ENCODE measurements around the gene KLF1. TPM values are rescaled to one million over a fixed set of nuclear protein-coding genes. Genes with fewer than 3 reads are reported as not detected.

KLF1 gene
- total RNA-seq, 1 donor = not detected

DNA sequence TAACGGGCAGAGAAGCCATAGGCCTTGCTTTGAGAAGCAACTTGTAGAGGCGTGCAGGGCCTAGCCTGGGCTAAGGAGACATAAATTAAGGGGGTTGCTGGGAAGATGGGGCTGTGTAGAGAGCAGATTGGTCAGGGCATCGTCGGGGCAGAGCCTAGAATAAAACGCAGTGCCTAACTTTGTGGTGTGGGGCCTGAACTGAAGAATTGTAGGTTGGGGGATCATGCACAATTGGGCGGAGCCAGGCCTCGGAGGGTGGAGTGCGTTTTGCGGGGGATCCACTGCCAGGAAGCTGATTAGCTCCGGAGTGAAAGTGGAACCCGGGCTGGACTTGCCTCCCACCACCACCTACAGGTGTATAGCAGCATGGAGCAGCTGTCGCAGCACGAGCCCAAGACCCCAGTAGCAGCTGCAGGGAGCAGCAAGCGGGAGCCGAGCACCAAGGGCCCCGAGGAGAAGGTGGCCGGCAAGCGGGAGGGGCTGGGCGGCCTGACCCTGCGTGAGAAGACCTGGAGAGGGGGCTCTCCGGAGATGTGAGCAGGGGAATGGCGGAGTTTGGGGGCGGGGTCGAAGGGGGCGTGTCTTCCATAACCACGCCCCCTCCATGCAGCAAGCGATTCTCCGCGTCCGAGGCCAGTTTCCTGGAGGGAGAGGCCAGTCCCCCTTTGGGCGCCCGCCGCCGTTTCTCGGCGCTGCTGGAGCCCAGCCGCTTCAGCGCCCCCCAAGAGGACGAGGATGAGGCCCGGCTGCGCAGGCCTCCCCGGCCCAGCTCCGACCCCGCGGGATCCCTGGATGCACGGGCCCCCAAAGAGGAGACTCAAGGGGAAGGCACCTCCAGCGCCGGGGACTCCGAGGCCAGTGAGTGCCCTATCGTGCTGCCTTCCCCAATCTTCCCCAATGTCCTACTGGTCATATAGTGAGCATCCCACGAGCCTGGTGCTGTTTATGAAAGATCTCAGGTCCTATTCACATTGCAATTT lies 19.6 kb downstream of the KLF1 start:
- peak overlapping the region; percentile 55 for H3K4me3 ChIP-seq (ENCODE audit: low read depth, low read length)
- peak; percentile 37 for DNase-seq (ENCODE audit: low read depth)
- no peak for TF ChIP-seq CTCF (IDR thresholded peaks at IDR 0.05; ENCODE audit: insufficient read depth, low read length)

DNA sequence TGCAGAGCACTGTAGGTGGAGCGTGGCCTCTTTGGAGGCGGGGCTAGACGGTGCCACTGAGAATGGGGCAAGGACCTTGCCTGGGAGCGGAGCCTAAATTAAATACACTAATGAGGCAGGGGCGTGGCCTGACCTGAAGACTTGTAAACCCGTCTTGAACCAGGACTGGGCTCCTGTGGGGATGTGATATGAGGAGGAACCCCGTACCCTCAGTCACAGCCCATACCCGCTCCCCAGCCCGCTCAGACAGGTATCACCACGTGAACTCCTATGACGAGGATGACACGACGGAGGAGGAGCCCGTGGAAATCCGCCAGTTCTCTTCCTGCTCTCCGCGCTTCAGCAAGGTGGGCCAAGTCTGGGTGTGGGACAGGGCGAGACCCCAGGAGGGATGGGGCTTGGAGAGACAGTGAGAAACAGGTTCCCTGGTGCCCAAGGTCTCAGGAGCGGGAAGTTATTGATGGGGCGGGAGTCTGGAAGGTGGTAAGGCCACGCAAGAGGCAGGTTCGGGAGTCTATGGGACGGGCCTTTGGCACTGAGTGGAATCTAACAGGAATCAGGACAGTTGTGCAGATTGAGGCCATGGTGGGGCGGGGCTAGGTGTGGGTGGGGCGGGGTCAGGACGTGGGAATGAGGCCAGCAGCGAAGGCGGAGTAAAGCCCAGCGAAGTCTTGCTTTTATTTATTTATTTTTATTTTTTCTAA lies 20.4 kb downstream of the KLF1 start:
- H3K4me3 ChIP-seq (ENCODE audit: low read depth, low read length) = no peak overlapping the region
- TF ChIP-seq CTCF (IDR thresholded peaks at IDR 0.05; ENCODE audit: insufficient read depth, low read length) = no peak
- DNase-seq (ENCODE audit: low read depth) = no peak

- TF ChIP-seq CTCF (IDR thresholded peaks at IDR 0.05; ENCODE audit: insufficient read depth, low read length) = no peak
- no peak overlapping the region for H3K4me3 ChIP-seq (ENCODE audit: low read depth, low read length)
- DNase-seq (ENCODE audit: low read depth) = no peak
Measured at GRCh38 chr19:12865746-12866415, 21.1 kb downstream of the KLF1 start.

- no peak overlapping the region for H3K4me3 ChIP-seq (ENCODE audit: low read depth, low read length)
- TF ChIP-seq CTCF (IDR thresholded peaks at IDR 0.05; ENCODE audit: insufficient read depth, low read length) = no peak
- DNase-seq (ENCODE audit: low read depth) = no peak
Measured at GRCh38 chr19:12864721-12865715, 22.0 kb downstream of the KLF1 start.

DNA sequence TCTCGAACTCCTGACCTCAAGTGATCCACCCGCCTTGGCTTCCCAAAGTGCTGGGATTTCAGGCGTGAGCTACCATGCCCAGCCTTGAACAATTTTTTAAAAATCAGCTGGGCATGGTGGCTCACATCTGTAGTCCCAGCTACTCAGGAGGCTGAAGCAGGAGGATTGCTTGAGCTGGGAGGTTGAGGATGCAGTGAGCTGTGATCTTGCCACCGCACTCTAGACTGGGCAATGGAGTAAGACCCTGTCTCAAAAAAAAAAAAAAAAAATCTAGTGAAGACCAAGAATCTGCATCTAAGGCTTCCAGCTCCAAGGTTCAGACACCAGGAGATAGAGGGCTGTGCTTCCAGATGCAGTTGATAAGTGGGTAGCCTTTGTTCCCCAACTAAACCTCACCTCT lies 22.9 kb downstream of the KLF1 start:
- no peak for DNase-seq (ENCODE audit: low read depth)
- no peak for TF ChIP-seq CTCF (IDR thresholded peaks at IDR 0.05; ENCODE audit: insufficient read depth, low read length)
- no peak overlapping the region for H3K4me3 ChIP-seq (ENCODE audit: low read depth, low read length)

GRCh38 chr19:12859546-12859945 lies 27.5 kb downstream of the KLF1 start:
- DNase-seq (ENCODE audit: low read depth) = no peak
- H3K4me3 ChIP-seq (ENCODE audit: low read depth, low read length) = no peak overlapping the region
- TF ChIP-seq CTCF (IDR thresholded peaks at IDR 0.05; ENCODE audit: insufficient read depth, low read length) = no peak

All from fibroblast of the aortic adventitia (primary cell).